Pancreas (tissue), 10 donors: ENCODE measurements around the gene KIAA1755. TPM values are rescaled to one million over a fixed set of nuclear protein-coding genes. Genes with fewer than 3 reads are reported as not detected.

Source experiments
- ATAC-seq, 4 donors: fragments of 200-7000 bp; cut with Tn5 transposase; one replicate each; pipeline versions ENCODE4 v1.8.0 to v1.9.1; 2020; ENCODE audit warnings: mild to moderate bottlenecking in 4 of 4, moderate library complexity in 4 of 4
- DNase-seq, 6 donors: peaks; one replicate each; pipeline ENCODE4 v3.0.0-alpha.2; 2020
- FAIRE-seq: peaks from 2 replicates; lab custom pipeline; 2012; peaks lifted over from hg19 to GRCh38; lab: Jason Lieb, UNC
- H3K27ac ChIP-seq, 4 donors: fragments of 200-600 bp; sonication (generic); 1 replicate in 3 of 4; 2 replicates in 1 of 4; pipeline versions ENCODE4 v1.5.0 to v1.8.0; 2020
- H3K27me3 ChIP-seq, 4 donors: fragments of 200-600 bp; one replicate each; pipeline ENCODE4 v1.8.0; 2021
- H3K36me3 ChIP-seq, 3 donors: fragments of 200-600 bp; sonication (generic) in 1 of 3; one replicate each; pipeline versions ENCODE4 v1.5.0 to v1.8.0; 2020 to 2021
- H3K4me1 ChIP-seq, 3 donors: fragments of 200-600 bp; one replicate each; pipeline ENCODE4 v1.8.0; 2021
- H3K4me3 ChIP-seq, 4 donors: fragments of 200-600 bp; sonication (generic) in 2 of 4; one replicate each; pipeline versions ENCODE4 v1.5.0 to v1.8.0; 2020 to 2021
- H3K9me3 ChIP-seq, 4 donors: fragments of 200-600 bp; one replicate each; pipeline ENCODE4 v1.8.0; 2021
- WGBS, 2 donors: extraction: QIAGEN DNeasy Blood & Tissue Kit; methylation state at CpG; one replicate each; pipeline ENCODE4 v1.1.7; 2013; 5-methylcytosine and 5-hydroxymethylcytosine counted together
- intact Hi-C, 3 donors: fragments of 100-400 bp; cut with DNase I; formaldehyde crosslinking; loops; one replicate each; pipeline versions ENCODE4 v1.11.1 to v1.14.2; 2022
- polyA plus RNA-seq, 2 donors: library from polyadenylated mRNA; stranded (reverse); fragments of 200-250 nt; gene quantifications; one replicate each; pipeline ENCODE4 v1.2.3, GENCODE V29; 2013
- total RNA-seq, 6 donors: library from RNA; stranded (reverse); fragmentation: NEBNext Ultra II Directional in 4 of 6; extraction: Animal tissue kit (Norgen Biotek cat#: 25700) in 4 of 6; gene quantifications; one replicate each; pipeline versions ENCODE4 v1.2.1 to v1.2.4, GENCODE V29; 2021 to 2023
- TF ChIP-seq, protein P1 (sequence below), 4 donors: fragments of 200-600 bp; sonication (generic) in 3 of 4; IDR thresholded peaks; one replicate each; pipeline versions ENCODE4 v1.5.0 to v1.8.0; 2021; ENCODE audit warnings: antibody characterized with exemption in 4 of 4
- donor health status: healthy with polysubstance abuse.
- donor health status: DM: no; HTN: no; CAD: no; lungs with moderate emphysema.
- donor health status: DM: no; HTN: no; CAD: no.
- donor health status: control.
- donor health status: control.
- donor health status: Bipolar disorder and iron deficiency.
- donor health status: DM: yes; HTN: yes; CAD: no.
- donor health status: DM: no; HTN: no; CAD: no.
- donor health status: DM: no; HTN: no; CAD: no.
- donor health status: DM: yes; HTN: yes; CAD: no.

Gene KIAA1755
- total and polyA plus RNA-seq, 8 donors = 0.24 to 2.5 (median 0.96) TPM

DNA sequence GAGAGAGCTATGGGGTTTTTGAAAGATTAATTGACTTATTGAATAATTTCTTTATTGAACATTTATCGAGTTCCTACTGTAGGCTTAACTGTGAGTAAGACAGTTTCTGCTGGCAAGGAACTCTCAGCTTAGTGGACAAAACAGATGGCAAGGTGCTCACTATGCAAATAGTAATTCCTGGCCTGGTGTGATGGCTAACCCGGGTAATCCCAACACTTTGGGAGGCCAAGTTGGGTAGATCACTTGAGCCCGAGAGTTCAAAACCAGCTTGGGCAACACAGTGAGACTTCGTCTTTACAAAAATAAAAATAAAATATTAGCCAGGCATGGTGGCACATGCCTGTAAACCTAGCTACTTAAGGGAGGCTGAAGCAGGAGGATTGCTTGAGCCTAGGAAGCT is 82.0 kb downstream of the KIAA1755 start:
- H3K4me1 ChIP-seq = no peaks in the 10 kb centered on the region
- no peaks in the 10 kb centered on the region for H3K27me3 ChIP-seq
- ATAC-seq (no peak), DNase-seq (peak in 1 of 6 donors; percentile 0), FAIRE-seq (no peak)
- H3K36me3 ChIP-seq = no peaks in the 10 kb centered on the region
- H3K4me3 ChIP-seq = no peak overlapping the region
- intact Hi-C loops = no loop called here
- no peak overlapping the region for H3K27ac ChIP-seq
- TF ChIP-seq, protein P1, sequence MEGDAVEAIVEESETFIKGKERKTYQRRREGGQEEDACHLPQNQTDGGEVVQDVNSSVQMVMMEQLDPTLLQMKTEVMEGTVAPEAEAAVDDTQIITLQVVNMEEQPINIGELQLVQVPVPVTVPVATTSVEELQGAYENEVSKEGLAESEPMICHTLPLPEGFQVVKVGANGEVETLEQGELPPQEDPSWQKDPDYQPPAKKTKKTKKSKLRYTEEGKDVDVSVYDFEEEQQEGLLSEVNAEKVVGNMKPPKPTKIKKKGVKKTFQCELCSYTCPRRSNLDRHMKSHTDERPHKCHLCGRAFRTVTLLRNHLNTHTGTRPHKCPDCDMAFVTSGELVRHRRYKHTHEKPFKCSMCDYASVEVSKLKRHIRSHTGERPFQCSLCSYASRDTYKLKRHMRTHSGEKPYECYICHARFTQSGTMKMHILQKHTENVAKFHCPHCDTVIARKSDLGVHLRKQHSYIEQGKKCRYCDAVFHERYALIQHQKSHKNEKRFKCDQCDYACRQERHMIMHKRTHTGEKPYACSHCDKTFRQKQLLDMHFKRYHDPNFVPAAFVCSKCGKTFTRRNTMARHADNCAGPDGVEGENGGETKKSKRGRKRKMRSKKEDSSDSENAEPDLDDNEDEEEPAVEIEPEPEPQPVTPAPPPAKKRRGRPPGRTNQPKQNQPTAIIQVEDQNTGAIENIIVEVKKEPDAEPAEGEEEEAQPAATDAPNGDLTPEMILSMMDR (IDR thresholded peaks at IDR 0.05) = no peak
- 61 to 63% methylated on average over 4 of the region's 4 CpGs for WGBS, 2 donors
- no peaks in the 10 kb centered on the region for H3K9me3 ChIP-seq

DNA sequence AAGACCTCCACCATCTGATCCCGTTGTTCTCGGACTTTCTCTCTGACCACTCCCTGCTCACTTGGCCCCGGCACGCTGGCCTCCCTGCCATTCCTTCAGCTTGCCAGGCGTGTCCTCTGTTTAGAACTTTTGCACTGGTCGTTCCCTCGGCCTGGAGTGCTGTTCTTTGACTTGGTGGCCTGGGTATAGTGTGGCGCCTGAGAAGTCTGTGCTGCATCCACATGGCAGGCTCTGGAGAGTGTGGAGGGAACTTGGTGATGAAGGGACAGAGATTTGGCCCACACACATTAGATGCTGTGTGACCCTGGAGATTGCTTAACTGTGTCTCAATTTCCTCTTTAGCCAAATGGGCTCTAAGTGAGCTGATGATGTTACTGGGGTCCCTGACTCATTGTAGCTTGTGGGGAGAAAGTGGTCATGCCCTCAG is 82.5 kb downstream of the KIAA1755 start:
- WGBS, 2 donors = 67 to 80% methylated on average over 8 of the region's 8 CpGs
- H3K36me3 ChIP-seq = no peaks in the 10 kb centered on the region
- TF ChIP-seq, protein P1 (IDR thresholded peaks at IDR 0.05) = no peak

GRCh38 chr20:38177201-38177600 is 83.3 kb downstream of the KIAA1755 start:
- no peaks in the 10 kb centered on the region for H3K27me3 ChIP-seq
- ATAC-seq (no peak), DNase-seq (peak in 1 of 6 donors; percentile 13), FAIRE-seq (no peak)
- TF ChIP-seq, protein P1 (IDR thresholded peaks at IDR 0.05) = no peak
- H3K27ac ChIP-seq = no peak overlapping the region
- no peaks in the 10 kb centered on the region for H3K9me3 ChIP-seq
- no peak overlapping the region for H3K4me3 ChIP-seq
- no peaks in the 10 kb centered on the region for H3K36me3 ChIP-seq
- WGBS, 2 donors = 61 to 76% methylated on average over 9 of the region's 9 CpGs
- H3K4me1 ChIP-seq = no peaks in the 10 kb centered on the region
- intact Hi-C loops = no loop called here

More for the DNA sequence above, 82.5 kb downstream of the KIAA1755 start:
- Histone ChIP-seq H3K9me3 (no peaks in the 10 kb centered on the region), H3K27me3 (no peaks in the 10 kb centered on the region), H3K4me1 (no peaks in the 10 kb centered on the region), H3K4me3 (no peak overlapping the region), H3K27ac (no peak overlapping the region)
- FAIRE-seq = no peak
- peak in 1 of 6 donors; percentile 44 for DNase-seq
- intact Hi-C loops = no loop called here
- peak in 1 of 4 donors; percentile 36 for ATAC-seq

- Histone ChIP-seq H3K4me1 (no peaks in the 10 kb centered on the region), H3K9me3 (no peaks in the 10 kb centered on the region), H3K4me3 (no peak overlapping the region), H3K36me3 (no peaks in the 10 kb centered on the region), H3K27me3 (no peaks in the 10 kb centered on the region), H3K27ac (no peak overlapping the region)
- FAIRE-seq (no peak), ATAC-seq (no peak), DNase-seq (peak in 1 of 6 donors; percentile 23)
- TF ChIP-seq, protein P1 (IDR thresholded peaks at IDR 0.05) = no peak
- intact Hi-C loops = no loop called here
- WGBS, 2 donors = 52 to 59% methylated on average over 16 of the region's 16 CpGs
These were observed 85.0 kb downstream of the KIAA1755 start for GRCh38 chr20:38175304-38176180.
